HG03575 (cell line): ENCODE data around the gene RPS6KA4.
"Not testable (repeated sequence)": the region's sequence is repeated elsewhere in the genome, so short reads cannot be mapped to it uniquely, and the experiment has no call there.

Experiments used
- ATAC-seq: cut with Tn5 transposase; IDR thresholded peaks from one replicate; pipeline ENCODE4 v1.9.1; 2021; ENCODE audit not compliant: unreplicated experiment, insufficient number of reproducible peaks, low FRiP score; ENCODE audit errors: extremely low read depth

The RPS6KA4 gene

GRCh38 chr11:64358907-64359711, at the start of gene RPS6KA4:
RPS6KA4 (plus strand) TSS chr11:64359162; CDS start chr11:64359236, 74 bp downstream.
- no peak for ATAC-seq

GRCh38 chr11:64312947-64313346, 46.0 kb upstream of the RPS6KA4 start:
- no peak for ATAC-seq

- ATAC-seq = no peak
Measured at GRCh38 chr11:64313491-64314145, 45.3 kb upstream of the RPS6KA4 start.

- ATAC-seq = no peak
Measured at GRCh38 chr11:64314146-64314804, 44.7 kb upstream of the RPS6KA4 start.

- no peak for ATAC-seq
Measured at GRCh38 chr11:64314805-64315561, 44.0 kb upstream of the RPS6KA4 start.

GRCh38 chr11:64315667-64316526, 43.1 kb upstream of the RPS6KA4 start:
- not testable (repeated sequence) for ATAC-seq

- ATAC-seq = no peak
Measured at GRCh38 chr11:64316672-64317324, 42.2 kb upstream of the RPS6KA4 start.

GRCh38 chr11:64317325-64317960, 41.5 kb upstream of the RPS6KA4 start, which contains the start of gene TRMT112:
TRMT112 (minus strand) TSS chr11:64317559; CDS start chr11:64317526, 33 bp downstream.
- ATAC-seq = no peak

GRCh38 chr11:64317961-64318765, 40.8 kb upstream of the RPS6KA4 start, which contains the start of gene PRDX5:
PRDX5 (plus strand) TSS chr11:64318121; CDS start chr11:64318216, 95 bp downstream.
- ATAC-seq = no peak

GRCh38 chr11:64318766-64319761, 39.9 kb upstream of the RPS6KA4 start:
- no peak for ATAC-seq

- no peak for ATAC-seq
Measured at GRCh38 chr11:64320556-64320955, 38.4 kb upstream of the RPS6KA4 start.

- no peak for ATAC-seq
Measured at GRCh38 chr11:64321026-64321425, 37.9 kb upstream of the RPS6KA4 start.

- no peak for ATAC-seq
Measured at GRCh38 chr11:64321533-64321932, 37.4 kb upstream of the RPS6KA4 start.

- ATAC-seq = no peak
Measured at GRCh38 chr11:64322925-64323260, 36.1 kb upstream of the RPS6KA4 start.

- no peak for ATAC-seq
Measured at GRCh38 chr11:64323373-64323772, 35.6 kb upstream of the RPS6KA4 start.
